NCI-H2227 (cell line): ENCODE data around the gene CRY1.

ENCODE experiments used
- DNase-seq: peaks from one replicate; lab custom pipeline; 2025; ENCODE audit not compliant: unreplicated experiment; lab: John Stamatoyannopoulos, UW

CRY1 gene

GRCh38 chr12:106973545-106973944 is 119.8 kb downstream of the CRY1 start:
- no peak for DNase-seq

- DNase-seq = no peak
Observed at GRCh38 chr12:106971065-106971464, 122.3 kb downstream of the CRY1 start.

GRCh38 chr12:106964526-106964925 is 128.8 kb downstream of the CRY1 start:
- no peak for DNase-seq

GRCh38 chr12:106962286-106962685 is 131.1 kb downstream of the CRY1 start:
- no peak for DNase-seq

GRCh38 chr12:106960443-106960842 is 132.9 kb downstream of the CRY1 start:
- no peak for DNase-seq

- DNase-seq = peak; percentile 21
Observed at GRCh38 chr12:106957583-106957982, 135.8 kb downstream of the CRY1 start.

- peak; percentile 85 for DNase-seq
Observed at GRCh38 chr12:106956048-106956578, 137.2 kb downstream of the CRY1 start.

GRCh38 chr12:106955377-106956047 is 137.8 kb downstream of the CRY1 start, which contains the start of gene TMEM263:
TMEM263 (plus strand) TSS chr12:106955907; CDS start chr12:106967117, 11,210 bp downstream.
- peak; percentile 99 for DNase-seq

GRCh38 chr12:106954462-106955376 is 138.6 kb downstream of the CRY1 start:
- peak; percentile 61 for DNase-seq

- DNase-seq = no peak
Observed at GRCh38 chr12:106953352-106954250, 139.7 kb downstream of the CRY1 start.

GRCh38 chr12:106950591-106950990 is 142.8 kb downstream of the CRY1 start:
- DNase-seq = no peak

- no peak for DNase-seq
Observed at GRCh38 chr12:106947461-106947860, 145.9 kb downstream of the CRY1 start.

- DNase-seq = peak; percentile 3
Observed at GRCh38 chr12:106945261-106945851, 148.0 kb downstream of the CRY1 start.

- no peak for DNase-seq
Observed at GRCh38 chr12:106942775-106943174, 150.6 kb downstream of the CRY1 start.

- no peak for DNase-seq
Observed at GRCh38 chr12:106941481-106942156, 151.7 kb downstream of the CRY1 start.
